Esophagus muscularis mucosa (tissue), 4 donors: ENCODE data around the gene TTC17. TPM values are rescaled to one million over a fixed set of nuclear protein-coding genes. Genes with fewer than 3 reads are reported as not detected.
"Not testable (repeated sequence)": the region's sequence is repeated elsewhere in the genome, so short reads cannot be mapped to it uniquely, and the experiment has no call there.

ENCODE experiments used
- DNase-seq: peaks from one replicate; pipeline ENCODE4 v3.0.0-alpha.2; 2017; ENCODE audit errors: extremely low spot score
- H3K27ac ChIP-seq, 4 donors: fragments of 200-600 bp; sonication (generic); replicated peaks in 1 of 4; 1 replicate in 3 of 4; 2 replicates in 1 of 4; pipeline ENCODE4 v1.5.1; 2016 to 2019; ENCODE audit warnings: mild to moderate bottlenecking in 1 of 4
- H3K27me3 ChIP-seq, 4 donors: fragments of 200-600 bp; sonication (generic); one replicate each; pipeline versions ENCODE4 v1.5.1 to v1.6.0; 2016 to 2019
- H3K36me3 ChIP-seq, 4 donors: fragments of 200-600 bp; sonication (generic); one replicate each; pipeline ENCODE4 v1.5.1; 2016 to 2019
- H3K4me1 ChIP-seq, 4 donors: fragments of 200-600 bp; sonication (generic); one replicate each; pipeline ENCODE4 v1.5.1; 2016 to 2019
- H3K4me3 ChIP-seq, 4 donors: fragments of 200-600 bp; sonication (generic); 1 replicate in 2 of 4; 2 replicates in 2 of 4; pipeline ENCODE4 v1.5.1; 2016 to 2019; ENCODE audit warnings: mild to moderate bottlenecking in 4 of 4, moderate library complexity in 1 of 4
- H3K9me3 ChIP-seq, 4 donors: fragments of 200-600 bp; sonication (generic); 1 replicate in 3 of 4; 2 replicates in 1 of 4; pipeline ENCODE4 v1.5.1; 2016 to 2019
- CTCF ChIP-seq, 3 experiments: fragments of 200-600 bp in 2 of 3; fragments of 450-650 bp in 1 of 3; sonication (generic) in 2 of 3; IDR thresholded peaks; one replicate each; pipeline ENCODE4 v1.5.1; 2017 to 2019; ENCODE audit warnings: antibody characterized with exemption in 3 of 3, mild to moderate bottlenecking in 2 of 3, moderate library complexity in 1 of 3
- EP300 ChIP-seq: sonication (generic); formaldehyde crosslinking; IDR thresholded peaks from one replicate; pipeline ENCODE4 v1.6.1; 2017; ENCODE audit warnings: antibody characterized with exemption
- POLR2A ChIP-seq: fragments of 450-650 bp; IDR thresholded peaks from one replicate; pipeline ENCODE4 v1.6.1; 2017; ENCODE audit warnings: antibody characterized with exemption, moderate library complexity, mild to moderate bottlenecking, low read depth
- POLR2AphosphoS5 ChIP-seq, 2 donors: sonication (generic); formaldehyde crosslinking; IDR thresholded peaks; one replicate each; pipeline ENCODE4 v1.6.1; 2017; ENCODE audit warnings: antibody characterized with exemption in 2 of 2
- WGBS: methylation state at CpG from one replicate; pipeline ENCODE4 v1.1.5; 2018; 5-methylcytosine and 5-hydroxymethylcytosine counted together
- intact Hi-C: fragments of 100-400 bp; cut with DNase I; formaldehyde crosslinking; loops from one replicate; pipeline ENCODE4 v1.15.1; 2023
- total RNA-seq, 4 donors: library from RNA; depleted of rRNA; stranded (reverse); fragments of >200 nt; gene quantifications; one replicate each; pipeline versions ENCODE4 v1.1.0 to v1.2.1, GENCODE V29; 2016

TTC17 gene
- total RNA-seq, 4 donors from 2014 or later, result 45.3 to 73.5 (median 56.1) TPM

GRCh38 chr11:43316451-43316850 is 42.3 kb upstream of the TTC17 start:
- Histone ChIP-seq H3K9me3 (no peaks in the 10 kb centered on the region), H3K4me3 (no peak overlapping the region), H3K4me1 (peaks cover 15 to 46% (median 32%) of the 10 kb centered on the region in 4 donors), H3K27me3 (no peaks in the 10 kb centered on the region), H3K36me3 (peaks cover 10 to 37% (median 25%) of the 10 kb centered on the region in 4 donors), H3K27ac (no peak overlapping the region)
- WGBS, result 90% methylated on average over 6 of the region's 6 CpGs
- no peak for TF ChIP-seq CTCF (IDR thresholded peaks at IDR 0.05)
- no peak for TF ChIP-seq EP300
- TF ChIP-seq POLR2A, result no peak
- TF ChIP-seq POLR2AphosphoS5 (IDR thresholded peaks at IDR 0.05), result no peak
- no peak for DNase-seq
- intact Hi-C loops, result no loop called here

GRCh38 chr11:43327987-43328386 is 30.7 kb upstream of the TTC17 start:
- Histone ChIP-seq H3K4me3 (no peak overlapping the region), H3K27me3 (no peaks in the 10 kb centered on the region), H3K36me3 (peaks cover 64 to 99% (median 96%) of the 10 kb centered on the region in 4 donors), H3K27ac (no peak overlapping the region), H3K9me3 (no peaks in the 10 kb centered on the region), H3K4me1 (no peaks in the 10 kb centered on the region)
- WGBS, result 47% methylated on average over 2 of the region's 2 CpGs
- no peak for DNase-seq
- TF ChIP-seq POLR2A, result no peak
- TF ChIP-seq CTCF (IDR thresholded peaks at IDR 0.05), result no peak
- TF ChIP-seq EP300, result no peak
- no peak for TF ChIP-seq POLR2AphosphoS5 (IDR thresholded peaks at IDR 0.05)
- intact Hi-C loops, result no loop called here

GRCh38 chr11:43328482-43328881 is 30.2 kb upstream of the TTC17 start:
- peaks cover 64 to 99% (median 96%) of the 10 kb centered on the region in 4 donors for H3K36me3 ChIP-seq
- no peaks in the 10 kb centered on the region for H3K4me1 ChIP-seq
- H3K27me3 ChIP-seq, result no peaks in the 10 kb centered on the region
- WGBS, result 94% methylated on average over 2 of the region's 2 CpGs
- H3K4me3 ChIP-seq, result no peak overlapping the region
- H3K27ac ChIP-seq, result no peak overlapping the region
- TF ChIP-seq CTCF (IDR thresholded peaks at IDR 0.05) (no peak), POLR2A (no peak)
- intact Hi-C loops, result no loop called here
- H3K9me3 ChIP-seq, result no peaks in the 10 kb centered on the region
- DNase-seq, result no peak

- no peak for DNase-seq
- peaks cover 32 to 58% (median 45%) of the 10 kb centered on the region in 4 donors for H3K36me3 ChIP-seq
- TF ChIP-seq POLR2A, result no peak
- TF ChIP-seq EP300, result no peak
- no peak for TF ChIP-seq POLR2AphosphoS5 (IDR thresholded peaks at IDR 0.05)
- no peak for TF ChIP-seq CTCF (IDR thresholded peaks at IDR 0.05)
- no peaks in the 10 kb centered on the region for H3K9me3 ChIP-seq
- intact Hi-C loops, result no loop called here
- H3K4me3 ChIP-seq, result no peak overlapping the region
- H3K27ac ChIP-seq, result no peak overlapping the region
- no peaks in the 10 kb centered on the region for H3K4me1 ChIP-seq
- H3K27me3 ChIP-seq, result no peaks in the 10 kb centered on the region
Observed at GRCh38 chr11:43341159-43341558, 17.6 kb upstream of the TTC17 start.

- H3K27me3 ChIP-seq, intact Hi-C loops: not testable (repeated sequence)
- WGBS, result no CpG with 5 or more reads among the region's 17 CpGs
Observed at GRCh38 chr11:43351426-43351825, 7.3 kb upstream of the TTC17 start.

More at GRCh38 chr11:43351426-43351825, 7.3 kb upstream of the TTC17 start:
- H3K27ac ChIP-seq, H3K4me3 ChIP-seq, H3K9me3 ChIP-seq, DNase-seq, H3K36me3 ChIP-seq, H3K4me1 ChIP-seq: not testable (repeated sequence)
